ENCODE results near the gene TCP11L1.

GRCh38 chr11:33110083-33110482, 70.7 kb downstream of the TCP11L1 start:
- TF ChIP-seq CTCF (IDR thresholded peaks at IDR 0.05; ENCODE audit: control extremely low read depth in 1 of 3, insufficient read depth in 1 of 3, low read depth in 1 of 3, low read length in 3 of 3): no peak
- no peak for TF ChIP-seq NANOG (IDR thresholded peaks at IDR 0.05; ENCODE audit: insufficient read depth, low read depth, low read length, poor library complexity, severe bottlenecking)
- TF ChIP-seq BRCA1 (IDR thresholded peaks at IDR 0.05; ENCODE audit: low read depth, low read length): no peak
- TF ChIP-seq NRF1 (IDR thresholded peaks at IDR 0.05; ENCODE audit: low read depth, low read length): no peak
- no peak for TF ChIP-seq SIN3A (conservative IDR thresholded peaks at IDR 0.05 in 1 of 2, IDR thresholded peaks at IDR 0.05 in 1 of 2; ENCODE audit: low read depth in 1 of 2, low read length in 2 of 2)
- no peak for TF ChIP-seq EP300 (IDR thresholded peaks at IDR 0.05; ENCODE audit: borderline replicate concordance in 1 of 2, low read depth in 2 of 2, low read length in 2 of 2)
- no peak for TF ChIP-seq CHD2 (IDR thresholded peaks at IDR 0.05; ENCODE audit: low read length)
- no peak for TF ChIP-seq EGR1 (IDR thresholded peaks at IDR 0.05; ENCODE audit: borderline replicate concordance, low read depth, low read length)
- no peak for TF ChIP-seq GTF2F1 (IDR thresholded peaks at IDR 0.05; ENCODE audit: borderline replicate concordance, low read depth, low read length)
- no peak for TF ChIP-seq RAD21 (IDR thresholded peaks at IDR 0.05 in 1 of 2, conservative IDR thresholded peaks at IDR 0.05 in 1 of 2; ENCODE audit: low read depth in 2 of 2, low read length in 2 of 2)
- TF ChIP-seq POLR2AphosphoS5 (IDR thresholded peaks at IDR 0.05; ENCODE audit: low read depth, low read length): no peak
